22Rv1 (cell line): ENCODE measurements around the gene ATG101.

Source experiments
- CTCF ChIP-seq: fragments of 450-650 bp; IDR thresholded peaks from 2 replicates; pipeline ENCODE4 v1.5.1; 2017; ENCODE audit warnings: mild to moderate bottlenecking
- ZFX ChIP-seq: fragments of 450-650 bp; IDR thresholded peaks from 2 replicates; pipeline ENCODE4 v1.6.1; 2017; ENCODE audit warnings: antibody characterized with exemption, borderline replicate concordance

DNA sequence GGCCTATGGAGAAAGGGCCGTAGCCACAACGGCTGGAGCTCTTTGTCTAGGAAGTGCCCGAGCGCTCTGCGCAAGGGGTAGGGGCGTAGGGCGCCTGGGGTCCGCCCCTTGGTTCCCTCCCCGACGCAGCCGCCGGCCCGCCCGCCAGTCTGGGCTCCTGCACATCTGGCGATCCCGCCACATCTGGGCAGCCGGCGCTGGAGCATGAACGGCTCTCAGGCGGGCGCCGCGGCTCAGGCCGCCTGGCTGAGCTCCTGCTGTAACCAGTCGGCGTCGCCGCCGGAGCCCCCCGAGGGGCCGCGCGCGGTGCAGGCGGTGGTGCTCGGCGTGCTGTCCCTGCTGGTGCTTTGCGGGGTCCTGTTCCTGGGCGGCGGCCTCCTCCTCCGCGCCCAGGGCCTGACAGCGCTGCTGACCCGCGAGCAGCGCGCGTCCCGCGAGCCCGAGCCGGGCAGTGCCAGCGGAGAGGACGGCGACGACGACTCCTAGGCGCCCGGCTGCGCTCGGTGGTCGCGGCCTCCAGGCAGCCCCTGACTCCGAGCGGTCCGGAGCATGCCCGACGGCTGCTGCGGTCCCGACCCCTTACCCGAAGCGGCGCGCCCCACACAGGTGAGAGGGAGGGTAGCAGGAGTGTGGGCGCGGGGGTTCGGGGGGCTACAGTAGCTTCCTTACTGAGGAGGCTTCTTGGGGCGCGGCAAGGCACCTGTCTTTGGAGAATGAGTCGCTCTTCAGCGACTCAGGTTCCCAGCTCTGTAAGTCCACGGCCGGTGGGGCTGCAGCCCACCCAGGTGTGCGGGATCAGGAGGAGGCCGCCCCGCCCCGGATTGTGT, 10.0 kb downstream of the ATG101 start, which contains the start of gene SMIM41:
- TF ChIP-seq CTCF (no peak), ZFX (no peak)
